Transverse colon (tissue), 4 donors: ENCODE data around the gene LIME1.

Experiments used
- EP300 ChIP-seq: sonication (generic); formaldehyde crosslinking; IDR thresholded peaks from one replicate; pipeline ENCODE4 v1.6.1; 2017; ENCODE audit warnings: antibody characterized with exemption, low read depth
- POLR2A ChIP-seq: fragments of 450-650 bp; IDR thresholded peaks from one replicate; pipeline ENCODE4 v1.6.1; 2016; ENCODE audit warnings: antibody characterized with exemption, mild to moderate bottlenecking, moderate library complexity
- POLR2AphosphoS5 ChIP-seq, 3 donors: sonication (generic); formaldehyde crosslinking; IDR thresholded peaks; one replicate each; pipeline ENCODE4 v1.6.1; 2016; ENCODE audit warnings: antibody characterized with exemption in 3 of 3
- TF ChIP-seq, protein P1 (sequence below), 5 experiments: fragments of 200-600 bp in 3 of 5; fragments of 450-650 bp in 2 of 5; sonication (generic) in 3 of 5; IDR thresholded peaks; 1 replicate in 2 of 5; 2 replicates in 3 of 5; pipeline ENCODE4 v1.5.1; 2016 to 2017; ENCODE audit warnings: antibody characterized with exemption in 5 of 5, inconsistent platforms in 3 of 5, mild to moderate bottlenecking in 2 of 5, moderate library complexity in 1 of 5

GRCh38 chr20:63708301-63709148 lies 27.9 kb upstream of the LIME1 start:
- TF ChIP-seq, protein P1, sequence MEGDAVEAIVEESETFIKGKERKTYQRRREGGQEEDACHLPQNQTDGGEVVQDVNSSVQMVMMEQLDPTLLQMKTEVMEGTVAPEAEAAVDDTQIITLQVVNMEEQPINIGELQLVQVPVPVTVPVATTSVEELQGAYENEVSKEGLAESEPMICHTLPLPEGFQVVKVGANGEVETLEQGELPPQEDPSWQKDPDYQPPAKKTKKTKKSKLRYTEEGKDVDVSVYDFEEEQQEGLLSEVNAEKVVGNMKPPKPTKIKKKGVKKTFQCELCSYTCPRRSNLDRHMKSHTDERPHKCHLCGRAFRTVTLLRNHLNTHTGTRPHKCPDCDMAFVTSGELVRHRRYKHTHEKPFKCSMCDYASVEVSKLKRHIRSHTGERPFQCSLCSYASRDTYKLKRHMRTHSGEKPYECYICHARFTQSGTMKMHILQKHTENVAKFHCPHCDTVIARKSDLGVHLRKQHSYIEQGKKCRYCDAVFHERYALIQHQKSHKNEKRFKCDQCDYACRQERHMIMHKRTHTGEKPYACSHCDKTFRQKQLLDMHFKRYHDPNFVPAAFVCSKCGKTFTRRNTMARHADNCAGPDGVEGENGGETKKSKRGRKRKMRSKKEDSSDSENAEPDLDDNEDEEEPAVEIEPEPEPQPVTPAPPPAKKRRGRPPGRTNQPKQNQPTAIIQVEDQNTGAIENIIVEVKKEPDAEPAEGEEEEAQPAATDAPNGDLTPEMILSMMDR (IDR thresholded peaks at IDR 0.05) = no peak
- TF ChIP-seq POLR2AphosphoS5 (IDR thresholded peaks at IDR 0.05) (no peak), EP300 (no peak), POLR2A (no peak)
